Measurements from ENCODE around the gene ATP1A3. TPM values are rescaled to one million over a fixed set of nuclear protein-coding genes. Genes with fewer than 3 reads are reported as not detected.

Gene ATP1A3
- polyA plus RNA-seq, 1 of the 3 experiments (the other 2 are of a cell fraction), result 0.77 TPM

GRCh38 chr19:41945135-41945766 lies 48.8 kb downstream of the ATP1A3 start:
- 82% methylated on average over 8 of the region's 8 CpGs for WGBS (ENCODE audit: low lambda C conversion rate)
- Histone ChIP-seq H3K9me3 (no peaks in the 10 kb centered on the region), H4K20me1 (ENCODE audit: insufficient read depth) (no peaks in the 10 kb centered on the region), H3K27me3 (ENCODE audit: insufficient read depth) (no peaks in the 10 kb centered on the region), H3K4me3 (ENCODE audit: low read depth in 2 of 2, low read length in 1 of 2) (no peak overlapping the region), H3K27ac (ENCODE audit: low read depth in 2 of 2, low read length in 1 of 2) (no peak overlapping the region), H3K79me2 (ENCODE audit: insufficient read depth) (no peaks in the 10 kb centered on the region), H3K9me2 (no peaks in the 10 kb centered on the region), H3K9ac (no peak overlapping the region), H3K36me3 (replicated peaks in 1 of 2; ENCODE audit: control insufficient read depth in 1 of 2, insufficient read depth in 2 of 2, low read length in 1 of 2) (no peaks in the 10 kb centered on the region), H2AFZ (ENCODE audit: low read depth) (no peak overlapping the region), H3F3A (replicated peaks; ENCODE audit: insufficient read depth) (no peaks in the 10 kb centered on the region), H3K4me2 (no peak overlapping the region), H3K4me1 (ENCODE audit: control insufficient read depth in 1 of 2, insufficient read depth in 2 of 2, low read depth in 1 of 2, low read length in 1 of 2) (no peaks in the 10 kb centered on the region; a peak in 1 of 4 replicates)
- ChIA-PET POLR2A (no interaction called here), CTCF (interaction anchor here (0.7 to 3.3 kb wide), 4 partner anchors 57 to 152 kb away, joined by 3 to 17 read pairs (median 4); no protein-coding TSS in a partner anchor)
- no peak for DNase-seq
- TF ChIP-seq EZH2phosphoT487 (IDR thresholded peaks at IDR 0.05; ENCODE audit: borderline replicate concordance, low read depth) (no peak), CTCF (IDR thresholded peaks at IDR 0.05) (no peak), RFX5 (IDR thresholded peaks at IDR 0.05; ENCODE audit: low read length) (no peak), POLR2AphosphoS5 (IDR thresholded peaks at IDR 0.05; ENCODE audit: low read depth, low read length) (no peak), CHD2 (IDR thresholded peaks at IDR 0.05; ENCODE audit: low read length, partially characterized antibody) (no peak), SIN3A (IDR thresholded peaks at IDR 0.05; ENCODE audit: borderline replicate concordance, low read depth, low read length) (no peak), NRF1 (IDR thresholded peaks at IDR 0.05; ENCODE audit: low read depth, low read length) (no peak), YY1 (IDR thresholded peaks at IDR 0.05; ENCODE audit: low read depth) (no peak), PBX3 (IDR thresholded peaks at IDR 0.05) (no peak), FOXJ3 (CRISPR knock-in tag; IDR thresholded peaks at IDR 0.05) (no peak), TEAD4 (IDR thresholded peaks at IDR 0.05; ENCODE audit: borderline replicate concordance, insufficient read depth) (no peak), FOSL2 (IDR thresholded peaks at IDR 0.05; ENCODE audit: borderline replicate concordance, low read depth) (no peak), FOXM1 (IDR thresholded peaks at IDR 0.05; ENCODE audit: low read depth) (no peak), ELF1 (IDR thresholded peaks at IDR 0.05) (no peak), RAD21 (IDR thresholded peaks at IDR 0.05; ENCODE audit: low read length) (no peak)

- Histone ChIP-seq H3K4me2 (no peak overlapping the region), H3K36me3 (replicated peaks in 1 of 2; ENCODE audit: control insufficient read depth in 1 of 2, insufficient read depth in 2 of 2, low read length in 1 of 2) (no peaks in the 10 kb centered on the region), H3K27ac (ENCODE audit: low read depth in 2 of 2, low read length in 1 of 2) (no peak overlapping the region), H2AFZ (ENCODE audit: low read depth) (no peak overlapping the region), H3K4me3 (ENCODE audit: low read depth in 2 of 2, low read length in 1 of 2) (no peak overlapping the region), H3K9ac (no peak overlapping the region), H3K4me1 (ENCODE audit: control insufficient read depth in 1 of 2, insufficient read depth in 2 of 2, low read depth in 1 of 2, low read length in 1 of 2) (no peaks in the 10 kb centered on the region; a peak in 1 of 4 replicates), H3F3A (replicated peaks; ENCODE audit: insufficient read depth) (no peaks in the 10 kb centered on the region), H3K27me3 (ENCODE audit: insufficient read depth) (no peaks in the 10 kb centered on the region), H3K79me2 (ENCODE audit: insufficient read depth) (no peaks in the 10 kb centered on the region), H3K9me3 (no peaks in the 10 kb centered on the region), H4K20me1 (ENCODE audit: insufficient read depth) (no peaks in the 10 kb centered on the region), H3K9me2 (no peaks in the 10 kb centered on the region)
- no peak for TF ChIP-seq MAX (IDR thresholded peaks at IDR 0.05; ENCODE audit: low read depth)
- POLR2A ChIA-PET, result no interaction called here
- whole genome bisulfite sequencing (ENCODE audit: low lambda C conversion rate), result 38% methylated on average over 2 of the region's 2 CpGs
- DNase-seq, result no peak
- CTCF ChIA-PET, result interaction anchor here (0.7 to 3.3 kb wide), 3 partner anchors 56 to 151 kb away, joined by 3 to 17 read pairs (median 4); no protein-coding TSS in a partner anchor
Observed at GRCh38 chr19:41944336-41944735, 49.7 kb downstream of the ATP1A3 start.

All from SK-N-SH (cell line).